ENCODE data around the gene RNASEH2A.

RNASEH2A gene

GRCh38 chr19:12815088-12815487, 8.7 kb downstream of the RNASEH2A start:
- no peak for TF ChIP-seq SIN3A (IDR thresholded peaks at IDR 0.05; ENCODE audit: borderline replicate concordance, insufficient read depth, low read length)
- TF ChIP-seq TAF1 (IDR thresholded peaks at IDR 0.05; ENCODE audit: borderline replicate concordance, insufficient read depth, low read length): no peak
- TF ChIP-seq POLR2AphosphoS5 (IDR thresholded peaks at IDR 0.05; ENCODE audit: low read depth, low read length): no peak

- TF ChIP-seq REST (IDR thresholded peaks at IDR 0.05; ENCODE audit: insufficient read depth in 1 of 2, low read depth in 2 of 2, low read length in 2 of 2): no peak
- TF ChIP-seq SIN3A (IDR thresholded peaks at IDR 0.05; ENCODE audit: borderline replicate concordance, insufficient read depth, low read length): no peak
- TF ChIP-seq TAF1 (IDR thresholded peaks at IDR 0.05; ENCODE audit: borderline replicate concordance, insufficient read depth, low read length): no peak
- no peak for TF ChIP-seq POLR2AphosphoS5 (IDR thresholded peaks at IDR 0.05; ENCODE audit: low read depth, low read length)
- no peak for TF ChIP-seq FOXP2 (optimal IDR thresholded peaks at IDR 0.05; ENCODE audit: borderline replicate concordance, extremely low read depth, extremely low read length, insufficient read depth)
Measured at GRCh38 chr19:12821761-12822160, 15.4 kb downstream of the RNASEH2A start.

GRCh38 chr19:12825254-12826131, 19.1 kb downstream of the RNASEH2A start:
- no peak for TF ChIP-seq REST (IDR thresholded peaks at IDR 0.05; ENCODE audit: insufficient read depth in 1 of 2, low read depth in 2 of 2, low read length in 2 of 2)
- no peak for TF ChIP-seq TAF1 (IDR thresholded peaks at IDR 0.05; ENCODE audit: borderline replicate concordance, insufficient read depth, low read length)
- TF ChIP-seq POLR2AphosphoS5 (IDR thresholded peaks at IDR 0.05; ENCODE audit: low read depth, low read length): no peak
- TF ChIP-seq FOXP2 (optimal IDR thresholded peaks at IDR 0.05; ENCODE audit: borderline replicate concordance, extremely low read depth, extremely low read length, insufficient read depth): no peak
- TF ChIP-seq SIN3A (IDR thresholded peaks at IDR 0.05; ENCODE audit: borderline replicate concordance, insufficient read depth, low read length): no peak

- TF ChIP-seq SIN3A (IDR thresholded peaks at IDR 0.05; ENCODE audit: borderline replicate concordance, insufficient read depth, low read length) (no peak), FOXP2 (optimal IDR thresholded peaks at IDR 0.05; ENCODE audit: borderline replicate concordance, extremely low read depth, extremely low read length, insufficient read depth) (no peak)
Measured at GRCh38 chr19:12828494-12828893, 22.1 kb downstream of the RNASEH2A start.

- TF ChIP-seq FOXP2 (optimal IDR thresholded peaks at IDR 0.05; ENCODE audit: borderline replicate concordance, extremely low read depth, extremely low read length, insufficient read depth): no peak
- TF ChIP-seq SIN3A (IDR thresholded peaks at IDR 0.05; ENCODE audit: borderline replicate concordance, insufficient read depth, low read length): no peak
- no peak for TF ChIP-seq POLR2AphosphoS5 (IDR thresholded peaks at IDR 0.05; ENCODE audit: low read depth, low read length)
- TF ChIP-seq TAF1 (IDR thresholded peaks at IDR 0.05; ENCODE audit: borderline replicate concordance, insufficient read depth, low read length): no peak
- no peak for TF ChIP-seq REST (IDR thresholded peaks at IDR 0.05; ENCODE audit: insufficient read depth in 1 of 2, low read depth in 2 of 2, low read length in 2 of 2)
Measured at GRCh38 chr19:12833418-12833737, 27.0 kb downstream of the RNASEH2A start.
